VCaP (cell line): Measurements from ENCODE around the gene PTGR1.
"Not testable (repeated sequence)": the region's sequence is repeated elsewhere in the genome, so short reads cannot be mapped to it uniquely, and the experiment has no call there.

Experiments
- H3K27ac ChIP-seq: fragments of 450-650 bp; 2 replicates; pipeline ENCODE4 v1.5.1; 2017
- CTCF ChIP-seq: fragments of 450-650 bp; conservative IDR thresholded peaks from 2 replicates; pipeline ENCODE4 v1.5.1; 2017; ENCODE audit warnings: mild to moderate bottlenecking, moderate library complexity

PTGR1 gene

GRCh38 chr9:111599955-111600343 lies 502 bp upstream of the PTGR1 start:
- no peak for TF ChIP-seq CTCF
- H3K27ac ChIP-seq: peak overlapping the region; percentile 99

- peak overlapping the region; percentile 99 for H3K27ac ChIP-seq
- TF ChIP-seq CTCF: no peak
Observed at GRCh38 chr9:111598733-111599091, 735 bp downstream of the PTGR1 start.

GRCh38 chr9:111597852-111598732 lies 1.4 kb downstream of the PTGR1 start:
- H3K27ac ChIP-seq: peak overlapping the region; percentile 99
- TF ChIP-seq CTCF: peak; percentile 100

- no peak overlapping the region for H3K27ac ChIP-seq
- TF ChIP-seq CTCF: no peak
Observed at GRCh38 chr9:111588846-111589245, 10.6 kb downstream of the PTGR1 start.

GRCh38 chr9:111586378-111586777 lies 13.1 kb downstream of the PTGR1 start:
- H3K27ac ChIP-seq: no peak overlapping the region
- TF ChIP-seq CTCF: no peak

- H3K27ac ChIP-seq: no peak overlapping the region
- no peak for TF ChIP-seq CTCF
Observed at GRCh38 chr9:111582888-111583287, 16.6 kb downstream of the PTGR1 start.

GRCh38 chr9:111572950-111573604 lies 26.4 kb downstream of the PTGR1 start:
- H3K27ac ChIP-seq: no peak overlapping the region
- no peak for TF ChIP-seq CTCF

- not testable (repeated sequence) for H3K27ac ChIP-seq
Observed at GRCh38 chr9:111568127-111568526, 31.3 kb downstream of the PTGR1 start.
